GM12864 (cell line): ENCODE data around the gene CASP2.

Experiments
- DNase-seq: peaks from one replicate; pipeline ENCODE4 v3.0.0-alpha.2; 2011; ENCODE audit warnings: low read depth
- H3K4me3 ChIP-seq: 2 replicates; pipeline ENCODE4 v1.5.1; 2011; ENCODE audit warnings: mild to moderate bottlenecking, low read depth, low read length, control low read depth
- TF ChIP-seq, protein P1 (sequence below): IDR thresholded peaks from 2 replicates; pipeline ENCODE4 v1.5.1; 2011; ENCODE audit warnings: low read depth, mild to moderate bottlenecking, moderate library complexity, low read length, control low read depth, inconsistent platforms; ENCODE audit errors: missing control alignments

Gene CASP2

DNA sequence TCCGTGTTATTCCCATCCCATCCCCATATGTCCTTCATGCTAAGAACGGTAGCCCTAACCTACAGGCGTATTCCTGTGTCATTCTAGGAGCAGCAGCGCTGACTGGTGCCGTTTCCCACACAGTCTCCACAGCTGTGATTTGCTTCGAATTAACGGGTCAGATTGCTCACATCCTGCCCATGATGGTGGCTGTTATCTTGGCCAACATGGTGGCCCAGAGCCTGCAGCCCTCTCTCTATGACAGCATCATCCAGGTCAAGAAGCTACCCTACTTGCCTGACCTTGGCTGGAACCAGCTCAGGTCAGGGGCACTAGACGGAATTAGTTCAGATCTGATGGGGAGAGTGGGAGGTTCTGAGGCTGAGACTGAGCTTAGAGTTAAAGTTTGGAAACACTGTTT is 53.7 kb downstream of the CASP2 start:
- no peak for DNase-seq
- TF ChIP-seq, protein P1, sequence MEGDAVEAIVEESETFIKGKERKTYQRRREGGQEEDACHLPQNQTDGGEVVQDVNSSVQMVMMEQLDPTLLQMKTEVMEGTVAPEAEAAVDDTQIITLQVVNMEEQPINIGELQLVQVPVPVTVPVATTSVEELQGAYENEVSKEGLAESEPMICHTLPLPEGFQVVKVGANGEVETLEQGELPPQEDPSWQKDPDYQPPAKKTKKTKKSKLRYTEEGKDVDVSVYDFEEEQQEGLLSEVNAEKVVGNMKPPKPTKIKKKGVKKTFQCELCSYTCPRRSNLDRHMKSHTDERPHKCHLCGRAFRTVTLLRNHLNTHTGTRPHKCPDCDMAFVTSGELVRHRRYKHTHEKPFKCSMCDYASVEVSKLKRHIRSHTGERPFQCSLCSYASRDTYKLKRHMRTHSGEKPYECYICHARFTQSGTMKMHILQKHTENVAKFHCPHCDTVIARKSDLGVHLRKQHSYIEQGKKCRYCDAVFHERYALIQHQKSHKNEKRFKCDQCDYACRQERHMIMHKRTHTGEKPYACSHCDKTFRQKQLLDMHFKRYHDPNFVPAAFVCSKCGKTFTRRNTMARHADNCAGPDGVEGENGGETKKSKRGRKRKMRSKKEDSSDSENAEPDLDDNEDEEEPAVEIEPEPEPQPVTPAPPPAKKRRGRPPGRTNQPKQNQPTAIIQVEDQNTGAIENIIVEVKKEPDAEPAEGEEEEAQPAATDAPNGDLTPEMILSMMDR: no peak
- no peak overlapping the region for H3K4me3 ChIP-seq

DNA sequence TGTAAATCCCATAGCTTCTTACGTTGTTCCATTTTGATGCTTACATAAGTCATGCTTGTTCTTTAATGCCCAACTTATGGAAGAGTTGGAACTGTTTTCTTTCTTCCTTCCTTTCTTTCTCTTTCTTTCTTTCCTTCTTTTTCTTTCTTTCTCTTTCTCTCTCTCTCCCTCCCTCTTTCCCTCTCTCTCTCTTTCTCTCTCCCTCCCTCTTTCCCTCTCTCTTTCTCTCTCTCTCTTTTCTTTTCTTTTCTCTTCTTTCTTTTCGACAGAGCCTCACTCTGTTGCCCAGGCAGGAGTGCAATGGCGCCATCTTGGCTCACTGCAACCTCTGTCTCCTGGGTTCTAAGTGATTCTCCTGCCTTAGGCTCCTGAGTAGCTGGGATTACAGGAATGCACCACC is 55.4 kb downstream of the CASP2 start:
- TF ChIP-seq, protein P1: no peak
- no peak overlapping the region for H3K4me3 ChIP-seq
- DNase-seq: no peak

DNA sequence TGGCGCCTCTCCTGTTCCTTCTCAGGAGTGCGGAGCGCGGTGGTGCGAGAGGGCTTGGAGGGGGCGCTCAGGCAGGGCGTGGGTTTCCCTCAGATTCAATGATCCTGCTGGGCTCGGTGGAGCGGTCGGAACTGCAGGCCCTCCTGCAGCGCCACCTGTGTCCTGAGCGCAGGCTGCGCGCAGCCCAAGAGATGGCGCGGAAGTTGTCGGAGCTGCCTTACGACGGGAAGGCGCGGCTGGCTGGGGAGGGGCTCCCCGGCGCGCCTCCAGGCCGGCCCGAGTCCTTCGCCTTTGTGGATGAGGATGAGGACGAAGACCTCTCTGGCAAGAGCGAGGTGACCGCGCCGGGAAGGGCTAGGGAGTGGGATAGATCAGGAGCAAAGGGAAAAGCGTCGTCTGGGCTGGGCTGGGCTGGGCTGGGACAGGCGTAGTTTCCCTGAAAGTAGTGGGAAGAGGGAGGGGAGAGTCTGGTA is 57.3 kb downstream of the CASP2 start:
- TF ChIP-seq, protein P1: peak; percentile 58
- H3K4me3 ChIP-seq: no peak overlapping the region

DNA sequence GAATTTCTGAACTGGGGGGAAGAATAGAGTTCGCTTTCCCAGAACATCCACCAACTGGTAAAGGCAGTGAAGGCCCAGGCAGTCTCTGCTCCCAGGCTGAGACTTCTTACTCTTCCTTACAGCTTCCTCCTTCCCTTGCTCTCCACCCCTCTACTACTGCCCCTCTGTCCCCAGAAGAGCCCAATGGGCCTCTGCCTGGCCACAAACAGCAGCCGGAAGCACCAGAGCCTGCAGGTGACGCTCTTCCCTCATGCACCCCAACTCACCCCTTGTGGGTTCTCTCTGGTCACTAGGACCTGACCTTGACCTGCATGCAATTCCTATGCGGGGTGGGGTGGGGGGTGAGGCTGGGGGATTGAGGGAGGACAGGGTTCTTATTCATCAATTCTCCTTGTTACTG is 57.9 kb downstream of the CASP2 start:
- DNase-seq: no peak
- H3K4me3 ChIP-seq: no peak overlapping the region
- TF ChIP-seq, protein P1: no peak

More for the DNA sequence above, 57.3 kb downstream of the CASP2 start:
- no peak for DNase-seq

DNA sequence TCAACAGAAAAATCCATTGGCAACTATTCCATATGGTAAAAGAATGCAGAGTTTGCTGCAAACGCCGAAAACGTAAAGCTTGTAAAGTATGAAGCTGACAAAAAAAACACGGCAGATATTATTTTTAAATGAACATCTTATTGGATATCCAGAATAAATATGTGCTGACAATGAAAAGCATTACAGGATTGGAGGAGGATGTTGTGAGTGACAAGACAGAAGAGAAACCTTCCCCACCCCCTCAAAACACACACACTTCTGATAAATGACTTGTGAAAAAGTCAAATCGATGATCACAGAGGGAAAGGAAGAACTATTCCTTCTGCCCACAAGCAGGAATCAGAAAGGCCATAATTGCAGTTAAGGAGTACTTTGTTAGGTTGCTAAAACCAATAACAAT is 59.8 kb downstream of the CASP2 start:
- TF ChIP-seq, protein P1: no peak
- DNase-seq: no peak
- no peak overlapping the region for H3K4me3 ChIP-seq

DNA sequence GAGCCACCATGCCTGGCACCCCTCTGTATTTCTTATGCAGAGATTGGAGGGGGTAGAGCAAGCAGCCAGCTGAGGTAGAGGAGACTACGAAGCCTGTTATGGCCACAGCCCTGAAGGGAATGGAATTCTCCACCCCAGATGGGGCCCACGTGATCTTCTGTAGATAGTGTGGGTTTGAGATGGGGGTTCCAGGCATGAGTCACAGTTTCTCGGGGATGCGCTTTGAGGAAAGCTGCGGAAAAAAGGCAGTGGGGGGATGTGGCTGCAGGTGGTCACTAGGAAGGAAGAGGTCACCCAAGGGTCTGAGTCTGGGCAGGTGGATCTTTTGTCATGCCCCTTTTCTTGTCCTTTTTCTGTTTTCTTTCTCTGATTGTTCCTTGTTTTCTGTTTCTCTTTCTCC is 62.9 kb downstream of the CASP2 start:
- TF ChIP-seq, protein P1: no peak
- no peak overlapping the region for H3K4me3 ChIP-seq
- DNase-seq: no peak

DNA sequence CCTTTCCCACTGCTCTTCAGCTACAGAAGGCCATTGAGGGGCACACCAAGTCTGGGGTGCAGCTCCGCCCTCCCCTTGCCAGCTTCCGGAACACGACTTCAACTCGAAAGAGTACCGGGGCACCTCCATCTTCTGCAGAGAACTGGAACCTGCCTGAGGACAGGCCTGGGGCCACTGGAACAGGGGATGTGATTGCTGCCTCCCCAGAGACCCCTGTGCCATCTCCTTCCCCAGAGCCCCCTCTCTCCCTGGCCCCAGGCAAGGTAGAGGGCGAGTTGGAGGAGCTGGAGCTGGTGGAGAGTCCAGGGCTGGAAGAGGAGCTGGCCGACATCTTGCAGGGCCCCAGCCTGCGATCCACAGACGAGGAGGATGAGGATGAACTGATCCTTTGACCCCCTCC is 63.4 kb downstream of the CASP2 start:
- no peak for DNase-seq
- H3K4me3 ChIP-seq: no peak overlapping the region
- TF ChIP-seq, protein P1: no peak
